ENCODE results near the gene SHD. TPM values are rescaled to one million over a fixed set of nuclear protein-coding genes. Genes with fewer than 3 reads are reported as not detected.

SHD gene
- total and polyA plus RNA-seq, 9 of the 15 experiments (the other 6 are each of a cell fraction or from before 2014, with no cell fraction given) = 0.05 to 0.62 (median 0.15) TPM; not detected in 5

GRCh38 chr19:4326837-4327251 is 47.8 kb downstream of the SHD start (continued):
- TF ChIP-seq PBX2 (CRISPR knock-in tag; IDR thresholded peaks at IDR 0.05; ENCODE audit: low read depth) = no peak
- no peak for TF ChIP-seq PBX2 (tag; conservative IDR thresholded peaks at IDR 0.05; ENCODE audit: low read depth)
- TF ChIP-seq RB1 (IDR thresholded peaks at IDR 0.05; ENCODE audit: low read depth) = peak; percentile 32; the same call in 1 of the 2 replicates
- no peak for TF ChIP-seq SNAPC5 (CRISPR knock-in tag; IDR thresholded peaks at IDR 0.05)
- no peak for TF ChIP-seq NR2C1 (IDR thresholded peaks at IDR 0.05)
- TF ChIP-seq NR2C1 (tag; IDR thresholded peaks at IDR 0.05) = no peak
- peak in 1 of 3 experiments; percentile 32 for TF ChIP-seq YY1 (IDR thresholded peaks at IDR 0.05; ENCODE audit: borderline replicate concordance in 1 of 3, control insufficient read depth in 1 of 3, extremely low read depth in 1 of 3, insufficient read depth in 3 of 3, insufficient read length in 1 of 3, insufficient replicate concordance in 2 of 3, low read depth in 1 of 3, low read length in 2 of 3)
- TF ChIP-seq, protein P1, sequence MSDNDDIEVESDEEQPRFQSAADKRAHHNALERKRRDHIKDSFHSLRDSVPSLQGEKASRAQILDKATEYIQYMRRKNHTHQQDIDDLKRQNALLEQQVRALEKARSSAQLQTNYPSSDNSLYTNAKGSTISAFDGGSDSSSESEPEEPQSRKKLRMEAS (CRISPR knock-in tag; IDR thresholded peaks at IDR 0.05) = no peak
- TF ChIP-seq, protein P2, sequence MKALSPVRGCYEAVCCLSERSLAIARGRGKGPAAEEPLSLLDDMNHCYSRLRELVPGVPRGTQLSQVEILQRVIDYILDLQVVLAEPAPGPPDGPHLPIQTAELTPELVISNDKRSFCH (CRISPR knock-in tag; IDR thresholded peaks at IDR 0.05) = no peak
- TF ChIP-seq, protein P2 (tag; IDR thresholded peaks at IDR 0.05) = peak; percentile 79; the same call in 1 of the 2 replicates
- TF ChIP-seq GATAD2B (IDR thresholded peaks at IDR 0.05; ENCODE audit: borderline replicate concordance) = no peak
- TF ChIP-seq, protein P3, sequence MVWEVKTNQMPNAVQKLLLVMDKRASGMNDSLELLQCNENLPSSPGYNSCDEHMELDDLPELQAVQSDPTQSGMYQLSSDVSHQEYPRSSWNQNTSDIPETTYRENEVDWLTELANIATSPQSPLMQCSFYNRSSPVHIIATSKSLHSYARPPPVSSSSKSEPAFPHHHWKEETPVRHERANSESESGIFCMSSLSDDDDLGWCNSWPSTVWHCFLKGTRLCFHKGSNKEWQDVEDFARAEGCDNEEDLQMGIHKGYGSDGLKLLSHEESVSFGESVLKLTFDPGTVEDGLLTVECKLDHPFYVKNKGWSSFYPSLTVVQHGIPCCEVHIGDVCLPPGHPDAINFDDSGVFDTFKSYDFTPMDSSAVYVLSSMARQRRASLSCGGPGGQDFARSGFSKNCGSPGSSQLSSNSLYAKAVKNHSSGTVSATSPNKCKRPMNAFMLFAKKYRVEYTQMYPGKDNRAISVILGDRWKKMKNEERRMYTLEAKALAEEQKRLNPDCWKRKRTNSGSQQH (CRISPR knock-in tag; IDR thresholded peaks at IDR 0.05) = no peak
- peak; percentile 75 for TF ChIP-seq KLF13 (tag; IDR thresholded peaks at IDR 0.05; ENCODE audit: borderline replicate concordance, low read depth)
- TF ChIP-seq MYNN (IDR thresholded peaks at IDR 0.05) = no peak
- TF ChIP-seq MYNN (CRISPR knock-in tag; IDR thresholded peaks at IDR 0.05) = no peak
- peak; percentile 24 for TF ChIP-seq FIP1L1 (IDR thresholded peaks at IDR 0.05; ENCODE audit: low read depth, low read length, poor library complexity, severe bottlenecking)
- TF ChIP-seq KLF16 (IDR thresholded peaks at IDR 0.05) = 0 out of 2 replicates have a peak, but pooled peaks have one; percentile 35
- no peak for TF ChIP-seq ZNF639 (CRISPR knock-in tag; conservative IDR thresholded peaks at IDR 0.05 in 1 of 2, IDR thresholded peaks at IDR 0.05 in 1 of 2)
- TF ChIP-seq ZNF24 (IDR thresholded peaks at IDR 0.05) = no peak
- no peak for TF ChIP-seq PRPF4 (IDR thresholded peaks at IDR 0.05; ENCODE audit: insufficient read depth, low read depth, low read length, poor library complexity, severe bottlenecking)
- no peak for TF ChIP-seq ATF7 (IDR thresholded peaks at IDR 0.05)
- no peak for TF ChIP-seq ZNF57 (CRISPR knock-in tag; IDR thresholded peaks at IDR 0.05)
- TF ChIP-seq NCOA4 (IDR thresholded peaks at IDR 0.05; ENCODE audit: partially characterized antibody) = no peak
